ENCODE results near the gene FZD10.

The FZD10 gene

GRCh38 chr12:130162267-130162666 is at the start of gene FZD10:
FZD10 (plus strand) TSS chr12:130162464; CDS start chr12:130162943, 479 bp downstream.
- peak within 1 kb of the TSS; percentile 30 for H3K4me3 ChIP-seq (ENCODE audit: low read depth, low read length)

DNA sequence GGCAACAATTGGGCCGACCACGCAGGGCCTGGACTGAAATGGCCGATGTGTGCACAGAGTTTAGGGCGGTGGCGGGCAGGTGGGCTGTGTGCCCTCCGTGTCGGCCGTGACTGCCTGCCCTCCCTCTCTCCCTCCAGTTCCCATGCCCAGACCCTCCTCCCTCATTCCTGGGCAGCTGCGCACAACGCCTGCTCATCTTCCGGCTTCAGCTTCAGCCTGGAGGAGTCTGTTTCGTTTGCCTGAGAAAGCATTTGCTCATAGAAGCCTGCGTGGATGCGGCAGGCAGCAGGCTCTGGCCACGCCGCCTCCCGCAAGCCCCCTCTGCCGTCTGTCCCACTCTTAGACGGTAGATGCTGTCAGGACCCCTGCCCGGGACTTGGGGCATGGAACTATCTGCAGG is 47.3 kb upstream of the FZD10 start:
- H3K4me3 ChIP-seq (ENCODE audit: low read depth, low read length), result no peak overlapping the region

DNA sequence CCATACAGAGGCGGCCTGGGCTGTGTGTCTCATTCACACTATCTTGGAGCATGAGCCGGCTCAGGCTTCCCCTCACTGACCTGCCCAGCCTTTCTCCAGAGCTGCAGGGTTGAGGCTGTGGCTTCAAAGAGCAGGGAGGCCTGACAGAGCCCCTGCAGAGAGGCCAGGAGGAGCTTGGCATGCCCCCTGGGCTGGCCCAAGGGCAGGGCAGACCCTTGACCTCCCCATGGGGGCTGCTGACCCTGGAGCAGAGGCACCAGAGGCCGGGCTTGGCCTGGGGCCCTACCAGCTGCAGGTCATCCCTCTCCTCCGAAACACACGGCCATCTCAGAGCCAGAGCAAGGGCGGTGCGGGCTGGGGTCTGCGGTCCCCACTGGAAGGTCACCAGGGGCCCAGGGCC is 46.6 kb upstream of the FZD10 start:
- H3K4me3 ChIP-seq (ENCODE audit: low read depth, low read length), result no peak overlapping the region

DNA sequence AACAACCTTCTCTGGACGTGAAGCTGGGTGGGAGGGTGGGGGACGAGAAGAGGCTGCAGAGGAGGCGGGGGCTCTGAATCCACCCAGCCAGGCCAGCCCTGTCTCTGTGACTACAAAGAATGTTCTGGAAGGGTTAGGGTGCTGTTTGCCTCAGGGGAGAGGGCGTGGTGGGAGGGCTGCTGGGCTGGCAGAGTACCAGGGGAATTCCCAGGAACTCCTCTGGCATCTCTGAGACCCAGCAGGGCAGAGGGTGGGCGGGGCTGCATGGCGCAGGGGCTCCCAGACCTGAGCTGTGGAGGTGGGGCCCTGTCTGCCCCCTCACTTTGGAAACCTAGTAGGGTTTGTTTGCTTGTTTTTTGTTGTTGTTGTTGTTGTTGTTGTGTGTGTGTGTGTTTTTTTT is 45.5 kb upstream of the FZD10 start:
- H3K4me3 ChIP-seq (ENCODE audit: low read depth, low read length), result no peak overlapping the region

DNA sequence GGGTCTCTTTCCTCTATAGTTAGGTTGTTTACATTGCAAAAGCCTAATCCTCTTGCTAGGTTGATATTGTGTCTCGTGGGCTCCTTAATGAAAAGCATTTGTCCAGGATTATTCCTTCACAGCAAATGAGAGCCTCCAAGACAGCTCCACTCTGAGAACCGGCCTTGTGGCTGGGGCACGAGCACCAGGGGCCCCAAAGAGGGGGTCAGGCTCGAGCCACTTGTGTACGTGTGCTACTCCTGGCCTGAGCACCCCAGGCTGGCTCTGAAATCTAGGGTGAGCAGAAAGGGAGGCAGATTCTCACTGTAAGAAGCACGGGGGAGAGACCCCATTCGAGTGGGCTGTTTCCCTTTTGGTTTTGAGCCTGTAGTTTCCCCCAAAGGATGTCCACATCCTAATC is 45.0 kb upstream of the FZD10 start:
- H3K4me3 ChIP-seq (ENCODE audit: low read depth, low read length), result no peak overlapping the region

DNA sequence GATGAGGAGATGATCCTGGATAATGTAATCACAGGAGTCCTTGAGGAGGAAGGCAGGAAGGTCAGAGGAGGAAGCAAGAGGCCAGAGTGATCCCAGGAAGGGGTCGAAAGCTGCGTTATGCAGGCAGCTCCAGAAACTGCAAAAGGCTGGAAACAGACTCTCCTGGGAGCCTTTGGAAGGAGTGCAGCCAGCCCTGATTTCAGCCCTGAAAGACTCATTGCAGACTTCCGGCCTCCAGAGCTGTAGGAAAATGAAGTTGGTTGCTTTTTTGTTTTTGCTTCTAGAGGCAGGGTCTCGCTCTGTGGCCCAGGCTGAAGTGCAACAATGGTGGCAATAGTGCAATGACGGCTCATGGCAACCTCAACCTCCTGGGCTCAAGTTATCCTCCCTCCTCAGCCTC is 44.6 kb upstream of the FZD10 start:
- no peak overlapping the region for H3K4me3 ChIP-seq (ENCODE audit: low read depth, low read length)

- no peak overlapping the region for H3K4me3 ChIP-seq (ENCODE audit: low read depth, low read length)
Observed at GRCh38 chr12:130118181-130118580, 44.1 kb upstream of the FZD10 start.

- H3K4me3 ChIP-seq (ENCODE audit: low read depth, low read length), result no peak overlapping the region
Observed at GRCh38 chr12:130119241-130119861, 42.9 kb upstream of the FZD10 start.

GRCh38 chr12:130120012-130120805 is 42.1 kb upstream of the FZD10 start:
- no peak overlapping the region for H3K4me3 ChIP-seq (ENCODE audit: low read depth, low read length)

GRCh38 chr12:130121226-130122000 is 40.9 kb upstream of the FZD10 start:
- no peak overlapping the region for H3K4me3 ChIP-seq (ENCODE audit: low read depth, low read length)

GRCh38 chr12:130122356-130122755 is 39.9 kb upstream of the FZD10 start:
- no peak overlapping the region for H3K4me3 ChIP-seq (ENCODE audit: low read depth, low read length)

- H3K4me3 ChIP-seq (ENCODE audit: low read depth, low read length), result no peak overlapping the region
Observed at GRCh38 chr12:130124106-130124505, 38.2 kb upstream of the FZD10 start.

- no peak overlapping the region for H3K4me3 ChIP-seq (ENCODE audit: low read depth, low read length)
Observed at GRCh38 chr12:130124605-130125244, 37.5 kb upstream of the FZD10 start.

GRCh38 chr12:130126023-130126432 is 36.2 kb upstream of the FZD10 start:
- no peak overlapping the region for H3K4me3 ChIP-seq (ENCODE audit: low read depth, low read length)

DNA sequence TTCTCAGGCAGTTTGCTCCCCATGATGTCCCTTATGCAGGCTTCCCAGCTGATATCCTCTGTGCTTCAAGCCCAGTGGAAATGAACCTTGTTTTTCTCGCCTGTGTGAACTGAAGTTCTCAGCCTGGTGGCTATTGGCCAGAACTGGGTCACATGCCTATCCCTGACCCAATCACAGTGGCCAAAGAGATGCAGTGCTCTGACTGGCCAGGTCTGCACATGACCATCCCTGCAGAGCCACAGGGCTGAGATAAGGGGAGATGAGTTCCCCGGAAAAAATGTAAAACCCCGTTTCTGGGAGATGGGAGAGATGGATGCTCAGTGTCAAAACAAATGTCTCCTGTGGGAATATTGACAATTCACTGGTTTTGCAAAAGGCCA is 34.7 kb upstream of the FZD10 start:
- no peak overlapping the region for H3K4me3 ChIP-seq (ENCODE audit: low read depth, low read length)

- H3K4me3 ChIP-seq (ENCODE audit: low read depth, low read length), result no peak overlapping the region
Observed at GRCh38 chr12:130127912-130128789, 34.1 kb upstream of the FZD10 start.

- no peak overlapping the region for H3K4me3 ChIP-seq (ENCODE audit: low read depth, low read length)
Observed at GRCh38 chr12:130128790-130129735, 33.2 kb upstream of the FZD10 start.

GRCh38 chr12:130130346-130130745 is 31.9 kb upstream of the FZD10 start:
- no peak overlapping the region for H3K4me3 ChIP-seq (ENCODE audit: low read depth, low read length)

- no peak overlapping the region for H3K4me3 ChIP-seq (ENCODE audit: low read depth, low read length)
Observed at GRCh38 chr12:130131025-130131424, 31.2 kb upstream of the FZD10 start.
